ENCODE measurements around the gene CEP162.
A peak's percentile ranks its signal among the peaks of the same experiment; 100 is the strongest.
"Not testable (repeated sequence)": the region's sequence is repeated elsewhere in the genome, so short reads cannot be mapped to it uniquely, and the experiment has no call there.

CEP162 gene

GRCh38 chr6:84197708-84198107 lies 29.7 kb downstream of the CEP162 start:
- no peaks in the 10 kb centered on the region for H3K4me1 Mint-ChIP-seq
- H3K27ac Mint-ChIP-seq = no peak overlapping the region
- no peak for DNase-seq (ENCODE audit: low spot score in 2 of 2)
- peaks cover 68% of the 10 kb centered on the region for H3K36me3 Mint-ChIP-seq
- no peak overlapping the region for H3K4me3 Mint-ChIP-seq
- H3K9me3 Mint-ChIP-seq = no peaks in the 10 kb centered on the region
- no peak for ATAC-seq

- Mint-ChIP-seq H3K9me3 (no peaks in the 10 kb centered on the region), H3K4me3 (no peak overlapping the region), H3K4me1 (no peaks in the 10 kb centered on the region), H3K27ac (no peak overlapping the region), H3K36me3 (peaks cover 66% of the 10 kb centered on the region)
- ATAC-seq = peak; percentile 63
- no peak for DNase-seq (ENCODE audit: low spot score in 2 of 2)
Observed at GRCh38 chr6:84193114-84193708, 34.2 kb downstream of the CEP162 start.

GRCh38 chr6:84191802-84192201 lies 35.6 kb downstream of the CEP162 start:
- H3K27ac Mint-ChIP-seq = no peak overlapping the region
- no peaks in the 10 kb centered on the region for H3K9me3 Mint-ChIP-seq
- no peaks in the 10 kb centered on the region for H3K4me1 Mint-ChIP-seq
- H3K36me3 Mint-ChIP-seq = peaks cover 55% of the 10 kb centered on the region
- no peak overlapping the region for H3K4me3 Mint-ChIP-seq
- ATAC-seq = no peak
- DNase-seq (ENCODE audit: low spot score in 2 of 2) = no peak

- H3K9me3 Mint-ChIP-seq; H3K4me1 Mint-ChIP-seq; H3K4me3 Mint-ChIP-seq; H3K27ac Mint-ChIP-seq; ATAC-seq; DNase-seq (ENCODE audit: low spot score in 2 of 2): not testable (repeated sequence)
- H3K36me3 Mint-ChIP-seq = peaks cover 41% of the 10 kb centered on the region
Observed at GRCh38 chr6:84189356-84189755, 38.1 kb downstream of the CEP162 start.

- Mint-ChIP-seq H3K4me1 (no peaks in the 10 kb centered on the region), H3K27ac (no peak overlapping the region), H3K4me3 (no peak overlapping the region), H3K36me3 (peaks cover 6% of the 10 kb centered on the region), H3K9me3 (no peaks in the 10 kb centered on the region)
- ATAC-seq (no peak), DNase-seq (ENCODE audit: low spot score in 2 of 2) (no peak)
Observed at GRCh38 chr6:84183430-84183829, 44.0 kb downstream of the CEP162 start.

GRCh38 chr6:84182001-84182400 lies 45.4 kb downstream of the CEP162 start:
- Mint-ChIP-seq H3K4me3 (no peak overlapping the region), H3K9me3 (no peaks in the 10 kb centered on the region), H3K27ac (no peak overlapping the region), H3K4me1 (no peaks in the 10 kb centered on the region), H3K36me3 (peaks cover 6% of the 10 kb centered on the region)
- DNase-seq (ENCODE audit: low spot score in 2 of 2) (no peak), ATAC-seq (no peak)

- peaks cover 6% of the 10 kb centered on the region for H3K36me3 Mint-ChIP-seq
- no peak overlapping the region for H3K4me3 Mint-ChIP-seq
- ATAC-seq (no peak), DNase-seq (ENCODE audit: low spot score in 2 of 2) (no peak)
- no peaks in the 10 kb centered on the region for H3K4me1 Mint-ChIP-seq
- H3K27ac Mint-ChIP-seq = no peak overlapping the region
- H3K9me3 Mint-ChIP-seq = no peaks in the 10 kb centered on the region
Observed at GRCh38 chr6:84177241-84177640, 50.2 kb downstream of the CEP162 start.

GRCh38 chr6:84172574-84172973 lies 54.9 kb downstream of the CEP162 start:
- no peak overlapping the region for H3K4me3 Mint-ChIP-seq
- peaks cover 21% of the 10 kb centered on the region for H3K36me3 Mint-ChIP-seq
- DNase-seq (ENCODE audit: low spot score in 2 of 2) (no peak), ATAC-seq (no peak)
- H3K9me3 Mint-ChIP-seq = no peaks in the 10 kb centered on the region
- H3K4me1 Mint-ChIP-seq = no peaks in the 10 kb centered on the region
- no peak overlapping the region for H3K27ac Mint-ChIP-seq

GRCh38 chr6:84172080-84172479 lies 55.4 kb downstream of the CEP162 start:
- no peak for ATAC-seq
- no peaks in the 10 kb centered on the region for H3K9me3 Mint-ChIP-seq
- H3K27ac Mint-ChIP-seq = no peak overlapping the region
- H3K4me1 Mint-ChIP-seq = no peaks in the 10 kb centered on the region
- DNase-seq (ENCODE audit: low spot score in 2 of 2) = no peak
- H3K36me3 Mint-ChIP-seq = peaks cover 21% of the 10 kb centered on the region
- H3K4me3 Mint-ChIP-seq = no peak overlapping the region

GRCh38 chr6:84167457-84167856 lies 60.0 kb downstream of the CEP162 start:
- Mint-ChIP-seq H3K4me3 (no peak overlapping the region), H3K27ac (no peak overlapping the region), H3K36me3 (peaks cover 15% of the 10 kb centered on the region), H3K9me3 (no peaks in the 10 kb centered on the region), H3K4me1 (no peaks in the 10 kb centered on the region)
- no peak for ATAC-seq
- DNase-seq (ENCODE audit: low spot score in 2 of 2) = no peak

GRCh38 chr6:84166395-84166794 lies 61.0 kb downstream of the CEP162 start:
- no peaks in the 10 kb centered on the region for H3K4me1 Mint-ChIP-seq
- H3K36me3 Mint-ChIP-seq = peaks cover 15% of the 10 kb centered on the region
- DNase-seq (ENCODE audit: low spot score in 2 of 2) = no peak
- no peak for ATAC-seq
- H3K27ac Mint-ChIP-seq = no peak overlapping the region
- H3K4me3 Mint-ChIP-seq = no peak overlapping the region
- no peaks in the 10 kb centered on the region for H3K9me3 Mint-ChIP-seq

GRCh38 chr6:84164328-84164727 lies 63.1 kb downstream of the CEP162 start:
- not testable (repeated sequence) for H3K9me3 Mint-ChIP-seq; H3K36me3 Mint-ChIP-seq; H3K27ac Mint-ChIP-seq; DNase-seq (ENCODE audit: low spot score in 2 of 2); H3K4me1 Mint-ChIP-seq; ATAC-seq; H3K4me3 Mint-ChIP-seq

GRCh38 chr6:84161190-84161589 lies 66.3 kb downstream of the CEP162 start:
- DNase-seq (ENCODE audit: low spot score in 2 of 2) (no peak), ATAC-seq (no peak)
- no peak overlapping the region for H3K27ac Mint-ChIP-seq
- H3K9me3 Mint-ChIP-seq = no peaks in the 10 kb centered on the region
- no peaks in the 10 kb centered on the region for H3K4me1 Mint-ChIP-seq
- H3K4me3 Mint-ChIP-seq = no peak overlapping the region
- peaks cover 10% of the 10 kb centered on the region for H3K36me3 Mint-ChIP-seq

GRCh38 chr6:84156306-84156705 lies 71.1 kb downstream of the CEP162 start:
- DNase-seq (ENCODE audit: low spot score in 2 of 2) = no peak
- ATAC-seq = no peak
- Mint-ChIP-seq H3K4me1 (no peaks in the 10 kb centered on the region), H3K27ac (no peak overlapping the region), H3K36me3 (peaks cover 26% of the 10 kb centered on the region), H3K9me3 (no peaks in the 10 kb centered on the region), H3K4me3 (no peak overlapping the region)

GRCh38 chr6:84151669-84152068 lies 75.8 kb downstream of the CEP162 start:
- H3K36me3 Mint-ChIP-seq = peaks cover 16% of the 10 kb centered on the region
- no peak overlapping the region for H3K4me3 Mint-ChIP-seq
- no peak overlapping the region for H3K27ac Mint-ChIP-seq
- no peak for ATAC-seq
- no peak for DNase-seq (ENCODE audit: low spot score in 2 of 2)
- no peaks in the 10 kb centered on the region for H3K9me3 Mint-ChIP-seq
- H3K4me1 Mint-ChIP-seq = no peaks in the 10 kb centered on the region

- peaks cover 21% of the 10 kb centered on the region for H3K36me3 Mint-ChIP-seq
- H3K27ac Mint-ChIP-seq = no peak overlapping the region
- H3K4me1 Mint-ChIP-seq = no peaks in the 10 kb centered on the region
- DNase-seq (ENCODE audit: low spot score in 2 of 2) = no peak
- H3K4me3 Mint-ChIP-seq = no peak overlapping the region
- H3K9me3 Mint-ChIP-seq = no peaks in the 10 kb centered on the region
- peak; percentile 96 for ATAC-seq
Observed at GRCh38 chr6:84150705-84151104, 76.7 kb downstream of the CEP162 start.

GRCh38 chr6:84141521-84141920 lies 85.9 kb downstream of the CEP162 start:
- Mint-ChIP-seq H3K27ac (no peak overlapping the region), H3K9me3 (no peaks in the 10 kb centered on the region), H3K36me3 (peaks cover 15% of the 10 kb centered on the region), H3K4me1 (no peaks in the 10 kb centered on the region), H3K4me3 (no peak overlapping the region)
- no peak for ATAC-seq
- DNase-seq (ENCODE audit: low spot score in 2 of 2) = no peak

Data from stimulated activated effector memory CD8-positive, alpha-beta T cell treated with anti-CD3 and anti-CD28 coated beads, Interleukin-12 subunit alpha, Interleukin-12 subunit beta, amount 100 ng/mL, for 72 hours (primary cell).